HEK293T (cell line): Measurements from ENCODE around the gene NCDN.
A peak's percentile ranks its signal among the peaks of the same experiment; 100 is the strongest.

Source experiments
- CTCF ChIA-PET: fragments of 350-600 bp; formaldehyde crosslinking; extraction: SDS; loops from one replicate; lab custom pipeline; 2021; ENCODE audit warnings: antibody characterized with exemption, inconsistent platforms; lab: Yijun Ruan, JAX
- POLR2A ChIA-PET: fragments of 350-600 bp; formaldehyde crosslinking; extraction: SDS; loops from one replicate; lab custom pipeline; 2020; ENCODE audit warnings: antibody characterized with exemption, inconsistent platforms; lab: Yijun Ruan, JAX
- DNase-seq: peaks from one replicate; pipeline ENCODE4 v3.0.0; 2012; ENCODE audit warnings: mixed read lengths; ENCODE audit errors: extremely low spot score
- ARNT ChIP-seq: fragments of 450-650 bp; IDR thresholded peaks from 2 replicates; pipeline ENCODE4 v1.6.1; 2017; ENCODE audit warnings: mild to moderate bottlenecking
- BHLHE40 ChIP-seq: fragments of 450-650 bp; IDR thresholded peaks from 2 replicates; pipeline ENCODE4 v1.6.1; 2016; ENCODE audit warnings: mild to moderate bottlenecking, moderate library complexity, borderline replicate concordance
- CTBP1 ChIP-seq: fragments of 450-650 bp; IDR thresholded peaks from 2 replicates; pipeline ENCODE4 v1.6.1; 2016; ENCODE audit warnings: borderline replicate concordance
- ELF4 ChIP-seq: fragments of 450-650 bp; IDR thresholded peaks from 2 replicates; pipeline ENCODE4 v1.6.1; 2017; ENCODE audit warnings: antibody characterized with exemption
- FOXA1 ChIP-seq: fragments of 450-650 bp; IDR thresholded peaks from 2 replicates; pipeline ENCODE4 v1.6.1; 2016; ENCODE audit warnings: mild to moderate bottlenecking
- FOXK2 ChIP-seq: fragments of 450-650 bp; IDR thresholded peaks from 2 replicates; pipeline ENCODE4 v1.6.1; 2016; ENCODE audit warnings: mild to moderate bottlenecking
- FOXM1 ChIP-seq: fragments of 450-650 bp; IDR thresholded peaks from 2 replicates; pipeline ENCODE4 v1.6.1; 2017; ENCODE audit warnings: mild to moderate bottlenecking, borderline replicate concordance
- HDGF ChIP-seq: fragments of 450-650 bp; IDR thresholded peaks from 2 replicates; pipeline ENCODE4 v1.6.1; 2017; ENCODE audit warnings: antibody characterized with exemption, borderline replicate concordance
- L3MBTL2 ChIP-seq: fragments of 450-650 bp; conservative IDR thresholded peaks from 2 replicates; pipeline ENCODE4 v1.6.1; 2016; ENCODE audit warnings: mild to moderate bottlenecking
- LEF1 ChIP-seq: fragments of 450-650 bp; IDR thresholded peaks from 2 replicates; pipeline ENCODE4 v1.6.1; 2017; ENCODE audit warnings: mild to moderate bottlenecking, borderline replicate concordance
- NFRKB ChIP-seq: fragments of 450-650 bp; IDR thresholded peaks from 2 replicates; pipeline ENCODE4 v1.6.1; 2016; ENCODE audit warnings: mild to moderate bottlenecking, moderate library complexity
- SP1 ChIP-seq: fragments of 450-650 bp; IDR thresholded peaks from 2 replicates; pipeline ENCODE4 v1.6.1; 2017
- SUZ12 ChIP-seq: fragments of 450-650 bp; IDR thresholded peaks from 2 replicates; pipeline ENCODE4 v1.6.1; 2016; ENCODE audit warnings: mild to moderate bottlenecking
- TARDBP ChIP-seq: fragments of 450-650 bp; IDR thresholded peaks from 2 replicates; pipeline ENCODE4 v1.6.1; 2016
- ZNF384 ChIP-seq: fragments of 450-650 bp; IDR thresholded peaks from 2 replicates; pipeline ENCODE4 v1.6.1; 2016
- TF ChIP-seq, protein P1 (sequence below): fragments of 450-650 bp; IDR thresholded peaks from 2 replicates; pipeline ENCODE4 v1.6.1; 2016

Gene NCDN

DNA sequence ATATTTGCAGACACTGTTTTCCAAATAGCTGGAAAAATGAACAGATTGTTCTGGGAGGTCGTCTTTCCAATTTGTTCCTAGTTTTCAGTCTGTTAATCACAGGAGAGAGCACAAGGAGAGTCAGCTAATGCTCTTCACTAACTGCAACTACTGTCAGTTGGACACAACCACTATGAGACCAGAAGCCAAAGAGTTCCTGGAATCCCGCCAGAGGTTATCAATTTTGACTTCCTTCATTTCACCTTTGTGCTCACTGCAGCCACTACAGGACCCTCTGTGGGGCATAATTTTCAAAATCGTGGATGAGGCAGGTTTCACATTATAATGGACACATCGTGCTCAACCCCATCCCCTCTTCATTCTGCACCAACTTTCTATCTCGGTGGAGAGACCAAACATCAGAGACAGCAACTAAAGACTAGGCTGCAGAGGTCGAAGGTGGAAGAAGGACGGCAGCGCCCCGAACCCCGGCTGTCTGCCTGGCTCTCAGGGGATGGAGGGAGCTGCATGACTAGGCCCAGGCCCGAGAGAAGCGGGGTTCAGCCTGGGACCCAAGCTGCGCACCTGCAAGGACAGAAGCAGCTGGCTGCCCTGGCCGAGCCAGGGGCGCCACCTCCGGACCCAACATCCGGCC, 998 bp upstream of the NCDN start:
- CTCF ChIA-PET = interaction anchor here (1.4 to 1.5 kb wide), 2 partner anchors 8 to 159 kb away, joined by 3 to 4 read pairs; no protein-coding TSS in a partner anchor
- POLR2A ChIA-PET = interaction anchor here (0.9 to 2.2 kb wide), 8 partner anchors 9 to 213 kb away, joined by 3 to 11 read pairs (median 3); partner anchors contain the start of gene CLSPN
- TF ChIP-seq BHLHE40 (no peak), ELF4 (no peak), FOXA1 (no peak), FOXM1 (no peak), ARNT (no peak), CTBP1 (no peak), HDGF (no peak), L3MBTL2 (no peak), ZNF384 (no peak), LEF1 (no peak), FOXK2 (no peak), SP1 (no peak), NFRKB (no peak), SUZ12 (no peak), TARDBP (no peak)
- TF ChIP-seq, protein P1, sequence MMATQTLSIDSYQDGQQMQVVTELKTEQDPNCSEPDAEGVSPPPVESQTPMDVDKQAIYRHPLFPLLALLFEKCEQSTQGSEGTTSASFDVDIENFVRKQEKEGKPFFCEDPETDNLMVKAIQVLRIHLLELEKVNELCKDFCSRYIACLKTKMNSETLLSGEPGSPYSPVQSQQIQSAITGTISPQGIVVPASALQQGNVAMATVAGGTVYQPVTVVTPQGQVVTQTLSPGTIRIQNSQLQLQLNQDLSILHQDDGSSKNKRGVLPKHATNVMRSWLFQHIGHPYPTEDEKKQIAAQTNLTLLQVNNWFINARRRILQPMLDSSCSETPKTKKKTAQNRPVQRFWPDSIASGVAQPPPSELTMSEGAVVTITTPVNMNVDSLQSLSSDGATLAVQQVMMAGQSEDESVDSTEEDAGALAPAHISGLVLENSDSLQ = no peak
- DNase-seq = no peak

DNA sequence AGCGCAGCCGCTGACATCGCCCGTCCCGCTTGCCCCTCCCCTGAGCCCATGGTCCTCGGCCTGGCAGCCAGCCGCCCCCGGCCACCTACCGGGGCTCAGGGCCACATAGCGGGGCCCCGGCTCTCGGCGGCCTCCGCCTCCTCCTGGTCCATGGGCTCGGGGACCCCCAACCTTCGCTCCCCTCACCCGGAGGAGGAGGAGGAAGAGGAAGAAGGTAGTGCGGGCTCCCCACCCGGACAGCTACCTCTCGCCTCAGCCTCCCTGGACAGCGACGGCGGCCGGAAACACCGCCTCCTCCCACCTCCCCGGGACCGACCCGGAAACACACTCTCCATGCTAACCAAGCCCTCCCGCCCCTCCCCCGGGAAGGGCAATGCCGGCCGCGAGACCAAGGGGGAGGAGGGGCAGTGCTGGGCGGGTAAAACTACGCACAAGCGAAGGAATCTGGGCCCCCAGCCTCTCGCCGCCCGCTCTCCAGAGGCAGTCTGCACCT, 435 bp upstream of the NCDN start, which contains the start of gene KIAA0319L:
KIAA0319L (minus strand) TSS at position 286 of the 493 bp plus-strand sequence. CDS start 2,912 bp downstream, outside the sequence.
- TF ChIP-seq FOXK2 = no peak
- TF ChIP-seq, protein P1 = no peak
- no peak for TF ChIP-seq NFRKB
- no peak for TF ChIP-seq BHLHE40
- TF ChIP-seq LEF1 = no peak
- TF ChIP-seq TARDBP = no peak
- TF ChIP-seq FOXA1 = no peak
- no peak for TF ChIP-seq ZNF384
- TF ChIP-seq HDGF = no peak
- TF ChIP-seq CTBP1 = no peak
- TF ChIP-seq SUZ12 = no peak
- no peak for TF ChIP-seq ELF4
- TF ChIP-seq L3MBTL2 = no peak
- TF ChIP-seq FOXM1 = no peak
- TF ChIP-seq ARNT = no peak
- TF ChIP-seq SP1 = no peak
- ChIA-PET CTCF (interaction anchor here (1.4 to 1.8 kb wide), 3 partner anchors 8 to 158 kb away, joined by 3 to 4 read pairs (median 4); no protein-coding TSS in a partner anchor), POLR2A (interaction anchor here (0.9 to 2.2 kb wide), 10 partner anchors 9 to 212 kb away, joined by 3 to 11 read pairs (median 3); partner anchors contain the start of gene CLSPN)
- peak; percentile 87 for DNase-seq

DNA sequence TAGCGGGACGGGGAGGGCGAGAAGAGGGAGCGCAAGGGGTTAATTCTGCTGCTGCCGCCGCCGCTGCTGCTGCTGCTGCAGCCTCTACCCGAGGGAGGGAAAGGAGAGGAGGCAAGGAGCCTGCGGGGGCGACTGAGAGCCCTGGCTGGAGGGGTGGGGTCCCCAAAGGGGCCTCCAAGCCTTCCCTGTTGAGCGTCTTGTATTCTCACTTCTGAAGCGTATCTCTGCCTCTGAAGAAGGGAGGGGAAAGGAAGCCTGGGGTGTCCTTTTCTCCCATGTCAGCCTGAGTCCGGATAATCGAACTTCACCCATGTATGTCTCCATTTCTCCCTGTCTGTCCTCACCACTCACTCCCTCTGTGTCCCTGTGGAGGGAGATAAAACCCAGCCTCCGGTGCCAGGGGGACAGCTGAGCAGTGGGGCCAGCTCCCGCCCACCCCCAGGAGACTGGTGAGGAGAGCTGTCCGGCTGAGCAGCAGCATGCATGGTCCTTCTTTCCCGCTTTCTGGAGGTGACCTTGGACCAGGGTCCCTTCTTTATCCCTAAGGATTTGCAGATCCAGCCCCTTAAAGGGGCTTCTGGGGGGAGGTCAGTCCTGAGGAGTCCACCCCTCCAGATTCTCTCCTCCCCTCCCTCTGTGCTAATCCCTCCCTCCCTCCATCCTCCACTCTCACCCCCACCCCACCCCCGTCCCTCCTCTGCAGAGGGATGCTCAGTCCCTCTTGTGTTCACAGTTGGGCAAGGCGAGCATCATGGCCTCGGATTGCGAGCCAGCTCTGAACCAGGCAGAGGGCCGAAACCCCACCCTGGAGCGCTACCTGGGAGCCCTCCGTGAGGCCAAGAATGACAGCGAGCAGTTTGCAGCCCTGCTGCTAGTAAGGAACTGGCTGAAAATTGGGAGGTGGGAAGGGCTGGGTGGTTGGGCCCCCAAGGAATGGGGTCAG, 1.0 kb downstream of the NCDN start:
- no peak for DNase-seq
- TF ChIP-seq LEF1 (no peak), L3MBTL2 (no peak), HDGF (no peak), TARDBP (no peak), CTBP1 (no peak), ARNT (no peak), ZNF384 (no peak), BHLHE40 (no peak), NFRKB (no peak), FOXA1 (no peak), SUZ12 (no peak), FOXM1 (no peak), SP1 (no peak), ELF4 (no peak), FOXK2 (no peak)
- TF ChIP-seq, protein P1 = no peak
- CTCF ChIA-PET = interaction anchor here (1.3 to 1.8 kb wide), 2 partner anchors 10 to 107 kb away, joined by 3 to 4 read pairs; no protein-coding TSS in a partner anchor
- POLR2A ChIA-PET = no interaction called here

DNA sequence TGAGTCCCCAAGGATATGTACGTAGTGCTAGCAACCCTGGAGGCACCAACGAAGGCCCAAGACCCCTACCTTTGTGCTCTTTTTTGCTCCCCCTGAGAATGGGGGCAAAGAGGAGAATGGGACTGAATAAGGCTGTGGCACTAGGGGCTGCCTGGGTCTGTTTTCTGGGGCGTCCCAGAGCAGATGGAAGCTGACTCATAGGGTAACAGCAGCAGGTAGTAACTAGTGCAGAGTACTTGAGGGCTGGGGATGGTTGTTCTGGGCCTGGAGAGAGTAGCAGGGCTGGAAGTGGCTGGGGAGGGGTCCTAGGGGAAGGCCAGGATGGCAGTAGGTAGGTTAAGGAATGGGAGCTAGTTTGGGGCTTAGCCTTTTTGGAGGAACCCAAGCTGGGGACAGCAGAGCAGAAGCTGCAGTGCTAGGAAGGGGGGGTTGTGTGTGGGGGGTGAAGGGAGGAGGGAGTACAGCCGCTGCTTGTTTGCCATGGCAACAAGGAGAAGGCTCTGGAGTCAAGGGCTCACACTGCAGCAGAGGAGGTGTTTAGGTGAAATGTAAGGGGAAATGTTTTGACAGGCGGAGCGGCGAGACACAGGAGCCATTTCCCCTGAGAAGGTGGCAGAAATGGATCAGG, 1.8 kb downstream of the NCDN start:
- TF ChIP-seq CTBP1 (no peak), NFRKB (no peak), HDGF (no peak), SUZ12 (no peak), FOXA1 (no peak), TARDBP (no peak), FOXK2 (no peak), ZNF384 (no peak), SP1 (no peak), ARNT (no peak), L3MBTL2 (no peak), ELF4 (no peak), FOXM1 (no peak), BHLHE40 (no peak), LEF1 (no peak)
- TF ChIP-seq, protein P1 = no peak
- CTCF ChIA-PET = interaction anchor here (1.8 kb wide), 1 partner anchor 108 kb away, joined by 4 read pairs; no protein-coding TSS in a partner anchor
- POLR2A ChIA-PET = interaction anchor here (2.9 kb wide), 1 partner anchor 210 kb away, joined by 14 read pairs; the partner anchor contains the start of gene CLSPN
- no peak for DNase-seq
